Dedifferentiated amniotic fluid mesenchymal stem cell (primary cell): ENCODE data around the gene GTF2IRD2.
"Not testable (repeated sequence)": the region's sequence is repeated elsewhere in the genome, so short reads cannot be mapped to it uniquely, and the experiment has no call there.

Experiments used
- DNase-seq: peaks from one replicate; pipeline ENCODE4 v3.0.0-alpha.2; 2016; ENCODE audit errors: extremely low spot score

Gene GTF2IRD2

GRCh38 chr7:74850833-74851721, at the start of gene GTF2IRD2:
Gene GTF2IRD2, minus strand, starts transcription at chr7:74851605. Its CDS starts 15,227 bp downstream, at chr7:74836378.
- DNase-seq = not testable (repeated sequence)

GRCh38 chr7:74890158-74891123, 39.0 kb upstream of the GTF2IRD2 start:
- DNase-seq = peak; percentile 14

DNA sequence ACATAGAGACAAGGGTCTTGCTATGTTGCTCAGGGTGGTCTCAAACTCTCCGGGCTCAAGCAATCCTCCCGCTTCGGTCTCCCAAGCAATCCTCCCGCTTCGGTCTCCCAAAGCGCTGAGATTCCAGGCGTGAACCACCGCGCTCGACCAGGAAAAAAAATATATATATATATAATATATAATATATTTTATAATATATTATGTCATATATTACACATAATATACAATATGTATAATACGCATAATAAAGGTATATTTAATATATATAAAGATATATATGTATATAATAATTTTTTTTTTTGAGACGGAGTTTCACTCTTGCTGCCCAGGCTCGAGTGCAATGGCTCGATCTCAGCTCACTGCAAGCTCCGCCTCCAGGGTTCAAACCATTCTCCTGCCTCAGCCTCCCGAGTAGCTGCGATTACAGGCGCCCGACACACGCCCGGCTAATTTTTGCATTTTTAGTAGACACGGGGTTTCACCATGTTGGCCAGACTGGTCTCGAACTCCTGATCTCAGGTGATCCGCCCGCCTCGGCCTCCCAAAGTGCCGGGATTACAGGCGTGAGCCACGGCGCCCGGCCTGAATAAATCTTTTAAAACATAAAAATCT, 38.2 kb upstream of the GTF2IRD2 start:
- DNase-seq = not testable (repeated sequence)

DNA sequence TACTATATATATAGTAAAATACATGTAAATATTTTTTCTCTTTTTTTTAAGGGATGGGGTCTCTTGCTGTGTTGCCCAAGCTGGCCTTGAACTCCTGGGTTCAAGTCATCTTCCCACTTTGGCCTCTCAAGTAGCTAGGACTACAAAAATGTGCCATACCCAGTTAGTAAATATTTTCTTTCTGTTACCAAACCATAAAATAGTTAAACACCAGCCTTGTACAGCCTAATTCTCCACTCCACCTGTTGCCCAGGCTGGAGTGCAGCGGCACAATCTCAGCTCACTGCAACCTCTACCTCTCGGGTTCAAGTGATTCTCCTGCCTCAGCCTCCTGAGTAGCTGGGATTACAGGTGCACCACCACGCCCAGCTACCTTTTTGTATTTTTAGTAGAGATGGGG, 33.9 kb upstream of the GTF2IRD2 start:
- DNase-seq = not testable (repeated sequence)

GRCh38 chr7:74882110-74882509, 30.7 kb upstream of the GTF2IRD2 start:
- not testable (repeated sequence) for DNase-seq

DNA sequence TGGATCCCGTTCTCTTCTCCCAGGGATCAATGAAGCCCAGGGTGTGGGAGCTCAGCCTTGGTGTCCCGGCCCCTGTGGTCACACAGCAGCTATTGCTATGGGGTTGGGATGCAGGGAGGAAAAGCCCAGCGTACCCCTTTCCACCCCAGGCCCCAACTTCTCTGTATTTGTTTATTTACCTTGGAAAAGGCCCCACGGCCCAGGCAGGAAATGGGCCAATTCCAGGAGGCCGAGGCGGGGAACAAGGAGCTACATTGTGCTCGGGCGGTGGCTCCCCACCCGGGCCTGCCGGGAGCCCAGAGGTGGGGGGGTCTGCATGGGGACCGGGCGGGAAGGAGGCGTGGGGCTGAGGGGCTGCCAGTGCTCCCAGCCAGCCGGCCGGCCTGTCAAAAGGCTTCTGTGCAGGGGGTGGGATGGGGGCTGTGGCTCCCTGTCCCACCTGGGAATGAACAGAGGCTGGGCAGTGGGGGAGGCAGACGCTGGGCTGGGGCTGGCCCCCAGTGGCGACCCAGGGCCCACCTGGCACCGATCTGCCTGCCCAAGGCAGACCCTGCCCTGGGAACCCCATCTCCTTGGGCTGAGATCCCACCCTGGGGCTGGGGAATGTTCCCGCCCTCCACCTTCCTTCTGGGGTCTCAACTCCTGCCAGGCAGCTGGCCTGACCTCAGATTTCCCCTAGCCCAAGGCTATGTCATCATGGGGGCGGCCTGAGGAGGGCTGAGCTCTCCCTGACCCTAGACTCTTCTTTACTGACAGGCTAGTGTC, 23.5 kb upstream of the GTF2IRD2 start:
- DNase-seq = not testable (repeated sequence)

DNA sequence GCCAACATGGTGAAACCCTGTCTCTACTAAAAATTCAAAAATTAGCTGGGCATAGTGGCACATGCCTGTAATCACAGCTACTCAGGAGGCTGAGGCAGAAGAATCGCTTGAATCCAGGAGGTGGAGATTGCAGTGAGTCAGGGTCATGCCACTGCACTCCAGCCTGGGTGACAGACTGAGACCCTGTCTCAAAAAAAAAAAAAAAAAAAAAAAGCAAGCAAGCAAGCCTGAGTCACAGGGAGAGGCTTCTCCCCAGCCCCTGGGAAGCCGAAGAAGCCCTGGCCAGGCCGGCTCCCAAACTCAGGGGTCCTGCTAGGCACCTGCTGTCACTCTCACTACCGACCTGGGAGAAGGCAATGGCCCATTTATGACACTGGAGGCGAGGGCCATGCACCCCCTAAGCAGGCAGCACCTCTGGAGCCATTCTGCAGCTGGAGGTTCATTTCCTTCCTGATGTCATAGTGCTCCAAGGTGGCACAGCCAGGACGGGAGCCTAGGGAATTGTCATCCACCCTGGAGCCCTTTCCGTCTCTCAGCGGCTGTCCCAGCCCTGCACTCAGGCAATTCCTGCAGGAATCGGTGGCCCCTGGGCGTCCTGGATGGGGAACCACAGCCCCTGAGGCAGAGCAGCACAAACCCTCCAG, 22.8 kb upstream of the GTF2IRD2 start:
- not testable (repeated sequence) for DNase-seq

GRCh38 chr7:74872542-74872941, 21.1 kb upstream of the GTF2IRD2 start:
- DNase-seq = not testable (repeated sequence)

DNA sequence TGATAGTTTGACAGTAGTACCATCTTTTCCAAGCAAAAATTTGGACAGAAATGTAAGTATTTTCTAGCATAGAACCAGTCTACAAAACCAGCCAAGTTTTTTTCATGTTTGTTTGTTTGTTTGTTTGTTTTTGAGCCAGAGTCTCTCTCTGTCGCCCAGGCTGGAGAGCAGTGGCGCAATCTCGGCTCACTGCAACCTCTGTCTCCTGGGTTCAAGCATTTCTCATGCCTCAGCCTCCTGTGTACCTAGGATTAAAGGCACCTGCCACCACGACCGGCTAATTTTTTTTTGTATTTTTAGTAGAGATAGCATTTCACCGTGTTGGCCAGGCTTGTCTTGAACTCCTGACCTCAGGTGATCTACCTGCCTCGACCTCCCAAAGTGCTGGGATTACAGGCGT, 14.4 kb upstream of the GTF2IRD2 start:
- not testable (repeated sequence) for DNase-seq

- not testable (repeated sequence) for DNase-seq
Observed at GRCh38 chr7:74849853-74850252, 1.6 kb downstream of the GTF2IRD2 start.

DNA sequence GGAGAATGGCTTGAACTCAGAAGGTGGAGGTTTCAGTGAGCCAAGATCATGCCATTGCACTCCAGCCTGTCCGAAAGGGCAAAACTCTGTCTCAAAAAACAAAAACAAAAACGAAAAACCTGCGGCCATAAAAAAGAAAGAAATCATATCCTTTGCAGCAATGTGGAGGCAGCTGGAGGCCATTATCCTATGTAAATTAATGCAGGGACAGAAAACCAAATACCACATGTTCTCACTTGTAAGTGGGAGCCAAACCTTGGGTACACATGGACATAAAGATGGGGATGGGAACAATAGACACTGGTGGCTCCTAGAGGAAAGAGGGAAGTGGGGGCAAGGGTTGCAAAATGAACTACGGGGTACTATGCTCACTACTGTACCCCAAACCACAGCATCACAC, 21.0 kb downstream of the GTF2IRD2 start:
- not testable (repeated sequence) for DNase-seq

- DNase-seq = not testable (repeated sequence)
Observed at GRCh38 chr7:74829959-74830358, 21.4 kb downstream of the GTF2IRD2 start.

DNA sequence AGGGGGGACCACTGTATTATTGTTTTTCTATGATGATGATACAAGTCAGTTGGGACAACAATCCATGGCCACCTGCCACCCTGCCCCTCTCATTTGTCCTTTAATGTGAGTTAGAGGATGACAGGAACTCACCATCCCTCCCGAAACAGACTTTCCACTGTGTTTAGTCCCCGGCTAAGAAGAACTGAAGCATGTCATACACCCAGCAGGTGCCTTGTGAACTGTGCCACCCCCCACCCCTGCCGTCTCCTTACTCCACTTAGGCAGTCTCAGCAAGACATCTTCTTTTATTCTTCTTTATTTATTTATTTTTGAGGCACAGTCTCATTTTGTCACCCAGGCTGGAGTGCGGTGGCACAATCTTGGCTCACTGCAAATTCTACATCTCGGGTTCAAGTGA, 30.1 kb downstream of the GTF2IRD2 start:
- not testable (repeated sequence) for DNase-seq

- DNase-seq = not testable (repeated sequence)
Observed at GRCh38 chr7:74820146-74820805, 31.1 kb downstream of the GTF2IRD2 start.

GRCh38 chr7:74815882-74816281, 35.5 kb downstream of the GTF2IRD2 start:
- DNase-seq = not testable (repeated sequence)

- DNase-seq = not testable (repeated sequence)
Observed at GRCh38 chr7:74798644-74799043, 52.8 kb downstream of the GTF2IRD2 start.

DNA sequence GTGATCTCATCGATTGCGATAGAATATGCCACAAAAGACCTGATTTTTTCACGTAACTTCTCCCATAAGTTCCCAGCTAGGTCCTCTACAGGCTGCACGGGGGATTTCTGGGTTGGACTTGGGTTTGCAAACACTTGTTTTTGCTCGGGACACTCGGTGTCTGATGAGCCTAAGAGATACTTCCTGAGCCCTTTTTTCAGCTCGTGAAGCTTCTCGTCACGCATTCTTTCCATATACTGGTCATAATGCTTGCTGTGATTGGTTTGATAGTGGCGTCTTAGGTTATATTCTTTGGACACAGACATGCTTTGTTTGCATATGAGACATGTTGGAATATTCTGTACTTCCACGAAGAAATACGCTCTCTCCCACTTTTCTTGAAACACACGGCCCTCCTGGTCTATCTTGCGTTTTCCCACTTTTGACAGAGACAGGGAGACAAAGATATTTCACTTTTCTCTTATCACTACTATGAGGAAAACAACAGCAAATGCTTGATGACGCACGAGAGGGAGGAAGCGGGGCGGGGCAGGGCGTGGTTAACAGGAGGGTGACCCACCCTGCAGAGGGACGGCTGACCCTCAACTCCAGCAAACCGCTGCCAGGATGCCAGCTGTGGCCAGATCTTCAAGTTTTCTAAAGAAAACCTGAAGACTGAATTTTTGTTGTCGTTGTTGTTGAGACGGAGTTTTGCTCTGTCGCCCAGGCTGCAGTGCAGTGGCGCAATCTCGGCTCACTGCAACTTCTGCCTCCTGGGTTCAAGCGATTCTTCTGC, 53.4 kb downstream of the GTF2IRD2 start:
- DNase-seq = not testable (repeated sequence)

DNA sequence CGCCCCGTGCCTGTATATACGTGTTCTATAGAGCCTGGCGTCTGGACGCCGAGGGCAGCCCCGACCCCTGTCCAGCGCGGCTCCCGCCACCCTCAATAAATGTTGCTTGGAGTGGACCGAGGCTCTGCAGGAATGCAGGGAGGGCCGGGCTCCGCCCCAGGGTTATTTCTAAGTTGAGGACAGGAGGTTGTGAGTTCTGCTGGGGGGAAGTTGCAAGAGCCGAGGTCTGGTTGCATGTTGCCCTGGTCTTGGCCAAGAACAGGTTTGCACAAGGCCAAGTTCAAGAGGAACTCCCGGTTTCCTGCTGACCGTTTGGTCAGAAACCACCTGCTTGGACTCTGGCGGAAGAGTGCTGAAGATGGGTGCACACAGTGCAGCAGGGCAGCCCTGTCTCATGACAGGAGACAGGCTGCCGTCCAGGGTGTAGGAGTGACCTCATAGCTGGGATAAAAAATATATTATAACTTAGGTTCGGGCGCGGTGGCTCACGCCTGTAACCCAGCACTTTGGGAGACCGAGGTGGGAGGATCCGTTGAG, 62.1 kb downstream of the GTF2IRD2 start:
- DNase-seq = not testable (repeated sequence)
